HG02759 (cell line): ENCODE data around the gene SEPTIN8.
"Not testable (repeated sequence)": the region's sequence is repeated elsewhere in the genome, so short reads cannot be mapped to it uniquely, and the experiment has no call there.

Experiments
- ATAC-seq: cut with Tn5 transposase; IDR thresholded peaks from one replicate; pipeline ENCODE4 v1.9.1; 2021; ENCODE audit warnings: mild to moderate bottlenecking, moderate library complexity; ENCODE audit not compliant: unreplicated experiment

SEPTIN8 gene

GRCh38 chr5:132812781-132813598 lies 36.0 kb upstream of the SEPTIN8 start, which contains the start of gene SOWAHA:
Gene SOWAHA, plus strand, starts transcription at chr5:132813302. Its CDS starts 320 bp downstream, at chr5:132813622.
- ATAC-seq: no peak

- no peak for ATAC-seq
These were observed 35.2 kb upstream of the SEPTIN8 start for GRCh38 chr5:132812123-132812765.

GRCh38 chr5:132810605-132811004 lies 33.6 kb upstream of the SEPTIN8 start:
- ATAC-seq: no peak

- ATAC-seq: no peak
These were observed 31.8 kb upstream of the SEPTIN8 start for GRCh38 chr5:132808866-132809265.

- no peak for ATAC-seq
These were observed 31.4 kb upstream of the SEPTIN8 start for GRCh38 chr5:132808448-132808847.

GRCh38 chr5:132807163-132807838 lies 30.3 kb upstream of the SEPTIN8 start:
- ATAC-seq: no peak

- not testable (repeated sequence) for ATAC-seq
These were observed 29.7 kb upstream of the SEPTIN8 start for GRCh38 chr5:132806804-132807162.

GRCh38 chr5:132805872-132806271 lies 28.8 kb upstream of the SEPTIN8 start:
- not testable (repeated sequence) for ATAC-seq

- not testable (repeated sequence) for ATAC-seq
These were observed 27.2 kb upstream of the SEPTIN8 start for GRCh38 chr5:132804219-132804618.

- not testable (repeated sequence) for ATAC-seq
These were observed 25.6 kb upstream of the SEPTIN8 start for GRCh38 chr5:132802685-132803066.

GRCh38 chr5:132802044-132802684 lies 25.1 kb upstream of the SEPTIN8 start:
- ATAC-seq: no peak

GRCh38 chr5:132800545-132800944 lies 23.5 kb upstream of the SEPTIN8 start:
- ATAC-seq: no peak

GRCh38 chr5:132799392-132799791 lies 22.4 kb upstream of the SEPTIN8 start:
- no peak for ATAC-seq

GRCh38 chr5:132797651-132798050 lies 20.6 kb upstream of the SEPTIN8 start:
- no peak for ATAC-seq

GRCh38 chr5:132791026-132791425 lies 14.0 kb upstream of the SEPTIN8 start:
- ATAC-seq: no peak

GRCh38 chr5:132790201-132790865 lies 13.3 kb upstream of the SEPTIN8 start:
- no peak for ATAC-seq

- no peak for ATAC-seq
These were observed 12.2 kb upstream of the SEPTIN8 start for GRCh38 chr5:132788990-132789886.

- ATAC-seq: no peak
These were observed 11.5 kb upstream of the SEPTIN8 start for GRCh38 chr5:132788508-132788907.

- no peak for ATAC-seq
These were observed 10.0 kb upstream of the SEPTIN8 start for GRCh38 chr5:132787076-132787475.

GRCh38 chr5:132785864-132786263 lies 8.8 kb upstream of the SEPTIN8 start:
- ATAC-seq: no peak
